Right renal cortex interstitium (tissue), 3 donors: ENCODE results near the gene CXCR3. TPM values are rescaled to one million over a fixed set of nuclear protein-coding genes. Genes with fewer than 3 reads are reported as not detected.
"Not testable (repeated sequence)": the region's sequence is repeated elsewhere in the genome, so short reads cannot be mapped to it uniquely, and the experiment has no call there.

Experiments
- DNase-seq, 3 donors: peaks; one replicate each; pipeline ENCODE4 v3.0.0-alpha.2; 2013; ENCODE audit warnings: low read depth in 3 of 3, low spot score in 2 of 3
- polyA plus RNA-seq, 3 donors: library from polyadenylated mRNA; unstranded; fragments of 120-200 nt; gene quantifications; one replicate each; pipeline ENCODE4 v1.2.1, GENCODE V29; 2013; ENCODE audit not compliant: insufficient read length in 3 of 3

CXCR3 gene
- polyA plus RNA-seq, 3 donors, result 0.10 to 0.19 (median 0.17) TPM

- DNase-seq, result no peak
These were observed 3.3 kb downstream of the CXCR3 start for GRCh38 chrX:71615056-71615455.

GRCh38 chrX:71612256-71612655 lies 6.1 kb downstream of the CXCR3 start:
- no peak for DNase-seq

- not testable (repeated sequence) for DNase-seq
These were observed 6.6 kb downstream of the CXCR3 start for GRCh38 chrX:71611736-71612135.

- no peak for DNase-seq
These were observed 9.1 kb downstream of the CXCR3 start for GRCh38 chrX:71609095-71609750.

GRCh38 chrX:71607488-71607887 lies 10.8 kb downstream of the CXCR3 start:
- no peak for DNase-seq

- DNase-seq, result no peak
These were observed 11.6 kb downstream of the CXCR3 start for GRCh38 chrX:71606536-71607216.

- DNase-seq, result no peak
These were observed 13.3 kb downstream of the CXCR3 start for GRCh38 chrX:71604796-71605568.

- DNase-seq, result no peak
These were observed 14.2 kb downstream of the CXCR3 start for GRCh38 chrX:71604141-71604540.

GRCh38 chrX:71603618-71604017 lies 14.7 kb downstream of the CXCR3 start:
- DNase-seq, result no peak

GRCh38 chrX:71599965-71600364 lies 18.3 kb downstream of the CXCR3 start:
- DNase-seq, result no peak

- not testable (repeated sequence) for DNase-seq
These were observed 25.1 kb downstream of the CXCR3 start for GRCh38 chrX:71593210-71593609.

GRCh38 chrX:71586929-71587328 lies 31.4 kb downstream of the CXCR3 start:
- DNase-seq, result no peak

GRCh38 chrX:71581210-71581609 lies 37.1 kb downstream of the CXCR3 start:
- no peak for DNase-seq

- no peak for DNase-seq
These were observed 38.3 kb downstream of the CXCR3 start for GRCh38 chrX:71579990-71580380.

- no peak for DNase-seq
These were observed 38.9 kb downstream of the CXCR3 start for GRCh38 chrX:71579136-71579989.

GRCh38 chrX:71578253-71579135 lies 39.8 kb downstream of the CXCR3 start, which contains the start of gene GCNA:
TSS of gene GCNA (plus strand) at chrX:71578437. CDS start at chrX:71580822, 2,385 bp downstream.
- no peak for DNase-seq

- no peak for DNase-seq
These were observed 40.6 kb downstream of the CXCR3 start for GRCh38 chrX:71577682-71578081.

GRCh38 chrX:71573590-71573989 lies 44.7 kb downstream of the CXCR3 start:
- DNase-seq, result no peak

GRCh38 chrX:71571390-71571789 lies 46.9 kb downstream of the CXCR3 start:
- DNase-seq, result not testable (repeated sequence)
